Neural cell (in vitro differentiated cells): Measurements from ENCODE around the gene JAG2. TPM values are rescaled to one million over a fixed set of nuclear protein-coding genes. Genes with fewer than 3 reads are reported as not detected.

Source experiments
- H2AFZ ChIP-seq: fragments of 200-600, 300-800 bp; sonication (generic), shearing (Covaris generic); 2 replicates; pipeline ENCODE4 v1.6.0; 2014; ENCODE audit warnings: low read depth, mild to moderate bottlenecking, antibody characterized with exemption, low read length, moderate library complexity
- H3F3A ChIP-seq: fragments of 200-600 bp; shearing (Covaris generic); 2 replicates; pipeline ENCODE4 v1.6.1; 2016; ENCODE audit warnings: mild to moderate bottlenecking, moderate library complexity, mixed read lengths, antibody characterized with exemption, low read length; ENCODE audit not compliant: insufficient read depth, poor library complexity, severe bottlenecking
- H3K27ac ChIP-seq: fragments of 200-600, 300-800 bp; sonication (generic), shearing (Covaris generic); 2 replicates; pipeline ENCODE4 v1.5.1; 2014; ENCODE audit warnings: mild to moderate bottlenecking, low read length, moderate library complexity
- H3K27me3 ChIP-seq: fragments of 300-800, 200-600 bp; sonication (generic), shearing (Covaris generic); 2 replicates; pipeline ENCODE4 v1.6.0; 2014; ENCODE audit warnings: mild to moderate bottlenecking, low read depth, low read length, moderate library complexity; ENCODE audit not compliant: insufficient read depth
- H3K36me3 ChIP-seq: fragments of 300-800, 200-600 bp; sonication (generic), shearing (Covaris generic); 2 replicates; pipeline ENCODE4 v1.5.1; 2014; ENCODE audit warnings: mild to moderate bottlenecking, antibody characterized with exemption, low read length, moderate library complexity; ENCODE audit not compliant: insufficient read depth
- H3K4me2 ChIP-seq: fragments of 300-800, 200-600 bp; sonication (generic), shearing (Covaris generic); 2 replicates; pipeline ENCODE4 v1.6.0; 2014; ENCODE audit warnings: mild to moderate bottlenecking, low read length
- H3K4me3 ChIP-seq: fragments of 300-800, 200-600 bp; sonication (generic), shearing (Covaris generic); 2 replicates; pipeline ENCODE4 v1.5.1; 2014; ENCODE audit warnings: mild to moderate bottlenecking, low read length, moderate library complexity
- H3K79me2 ChIP-seq: fragments of 200-600 bp; shearing (Covaris generic); replicated peaks from 2 replicates; pipeline ENCODE4 v1.6.0; 2014; ENCODE audit warnings: mild to moderate bottlenecking, low read length, moderate library complexity; ENCODE audit not compliant: insufficient read depth
- H3K9ac ChIP-seq: fragments of 300-800, 200-600 bp; sonication (generic), shearing (Covaris generic); 2 replicates; pipeline ENCODE4 v1.6.1; 2016; ENCODE audit warnings: mild to moderate bottlenecking, low read length, mixed read lengths
- H3K9me2 ChIP-seq: fragments of 200-600 bp; shearing (Covaris generic); 2 replicates; pipeline ENCODE4 v1.6.1; 2016; ENCODE audit warnings: mild to moderate bottlenecking, low read length, mixed read lengths; ENCODE audit not compliant: insufficient read depth
- H3K9me3 ChIP-seq: fragments of 200-600, 300-800 bp; sonication (generic), shearing (Covaris generic); 2 replicates; pipeline ENCODE4 v1.6.1; 2016; ENCODE audit warnings: mild to moderate bottlenecking, mixed run types, low read length, moderate library complexity, mixed read lengths
- H4K20me1 ChIP-seq: fragments of 200-600 bp; shearing (Covaris generic); 2 replicates; pipeline ENCODE4 v1.6.1; 2016; ENCODE audit warnings: mild to moderate bottlenecking, mixed run types; ENCODE audit not compliant: insufficient read depth
- EP300 ChIP-seq: fragments of 450-650 bp; conservative IDR thresholded peaks from 2 replicates; pipeline ENCODE4 v1.6.1; 2014; ENCODE audit warnings: antibody characterized with exemption, mild to moderate bottlenecking, moderate library complexity; ENCODE audit not compliant: poor library complexity, severe bottlenecking
- EZH2 ChIP-seq: fragments of 200-600, 300-800 bp; shearing (Covaris generic), sonication (generic); IDR thresholded peaks from 2 replicates; pipeline ENCODE4 v1.6.1; 2014; ENCODE audit warnings: antibody characterized with exemption, low read length, borderline replicate concordance, mild to moderate bottlenecking; ENCODE audit not compliant: insufficient read depth, poor library complexity, severe bottlenecking
- MXI1 ChIP-seq: fragments of 450-650 bp; conservative IDR thresholded peaks from 2 replicates; pipeline ENCODE4 v1.6.1; 2014; ENCODE audit warnings: antibody characterized with exemption, mild to moderate bottlenecking; ENCODE audit not compliant: poor library complexity, severe bottlenecking
- POLR2AphosphoS5 ChIP-seq: IDR thresholded peaks from 2 replicates; pipeline ENCODE4 v1.6.1; 2012
- RAD21 ChIP-seq: fragments of 450-650 bp; conservative IDR thresholded peaks from 2 replicates; pipeline ENCODE4 v1.6.1; 2014; ENCODE audit warnings: antibody characterized with exemption, mild to moderate bottlenecking, moderate library complexity
- SMC3 ChIP-seq: fragments of 450-650 bp; conservative IDR thresholded peaks from 2 replicates; pipeline ENCODE4 v1.6.1; 2014; ENCODE audit warnings: antibody characterized with exemption, mild to moderate bottlenecking, moderate library complexity; ENCODE audit not compliant: poor library complexity
- TAF1 ChIP-seq: IDR thresholded peaks from 2 replicates; pipeline ENCODE4 v1.6.1; 2012; ENCODE audit warnings: low read depth
- polyA plus RNA-seq: library from polyadenylated mRNA; depleted of rRNA; stranded (reverse); fragments of >200 nt; gene quantifications from 2 replicates; pipeline ENCODE4 v1.2.3, GENCODE V29; 2014
- TF ChIP-seq, protein P1 (sequence below): fragments of 450-650 bp; IDR thresholded peaks from 2 replicates; pipeline ENCODE4 v1.5.1; 2014; ENCODE audit warnings: antibody characterized with exemption, mild to moderate bottlenecking, moderate library complexity; ENCODE audit not compliant: poor library complexity, severe bottlenecking
- TF ChIP-seq, protein P2 (sequence below): IDR thresholded peaks from 2 replicates; pipeline ENCODE4 v1.6.1; 2012; ENCODE audit warnings: borderline replicate concordance

The JAG2 gene
- polyA plus RNA-seq, 1 donor from 2014 or later = 20.3 TPM

DNA sequence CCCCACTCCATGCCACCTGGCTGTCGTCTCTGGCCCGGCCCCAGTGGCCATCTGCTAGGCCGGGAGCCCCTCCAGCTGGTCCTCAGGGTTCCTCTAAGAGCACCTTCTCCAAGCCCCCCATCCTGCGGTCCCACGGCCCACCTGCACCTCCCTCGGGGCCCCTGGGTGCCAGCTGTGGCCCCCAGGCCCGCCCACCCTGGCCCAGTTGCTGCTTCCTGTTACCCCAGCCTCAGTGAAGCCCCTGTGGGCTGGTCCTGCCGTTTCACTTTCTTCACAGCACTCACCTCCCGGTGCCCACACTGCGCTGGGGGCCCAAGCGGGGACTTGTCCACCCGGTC lies 40.1 kb upstream of the JAG2 start:
- H4K20me1 ChIP-seq = no peaks in the 10 kb centered on the region
- TF ChIP-seq, protein P1, sequence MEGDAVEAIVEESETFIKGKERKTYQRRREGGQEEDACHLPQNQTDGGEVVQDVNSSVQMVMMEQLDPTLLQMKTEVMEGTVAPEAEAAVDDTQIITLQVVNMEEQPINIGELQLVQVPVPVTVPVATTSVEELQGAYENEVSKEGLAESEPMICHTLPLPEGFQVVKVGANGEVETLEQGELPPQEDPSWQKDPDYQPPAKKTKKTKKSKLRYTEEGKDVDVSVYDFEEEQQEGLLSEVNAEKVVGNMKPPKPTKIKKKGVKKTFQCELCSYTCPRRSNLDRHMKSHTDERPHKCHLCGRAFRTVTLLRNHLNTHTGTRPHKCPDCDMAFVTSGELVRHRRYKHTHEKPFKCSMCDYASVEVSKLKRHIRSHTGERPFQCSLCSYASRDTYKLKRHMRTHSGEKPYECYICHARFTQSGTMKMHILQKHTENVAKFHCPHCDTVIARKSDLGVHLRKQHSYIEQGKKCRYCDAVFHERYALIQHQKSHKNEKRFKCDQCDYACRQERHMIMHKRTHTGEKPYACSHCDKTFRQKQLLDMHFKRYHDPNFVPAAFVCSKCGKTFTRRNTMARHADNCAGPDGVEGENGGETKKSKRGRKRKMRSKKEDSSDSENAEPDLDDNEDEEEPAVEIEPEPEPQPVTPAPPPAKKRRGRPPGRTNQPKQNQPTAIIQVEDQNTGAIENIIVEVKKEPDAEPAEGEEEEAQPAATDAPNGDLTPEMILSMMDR = no peak
- TF ChIP-seq SMC3 = no peak
- TF ChIP-seq RAD21 = no peak
- TF ChIP-seq POLR2AphosphoS5 = no peak
- no peak for TF ChIP-seq EP300
- TF ChIP-seq, protein P2, sequence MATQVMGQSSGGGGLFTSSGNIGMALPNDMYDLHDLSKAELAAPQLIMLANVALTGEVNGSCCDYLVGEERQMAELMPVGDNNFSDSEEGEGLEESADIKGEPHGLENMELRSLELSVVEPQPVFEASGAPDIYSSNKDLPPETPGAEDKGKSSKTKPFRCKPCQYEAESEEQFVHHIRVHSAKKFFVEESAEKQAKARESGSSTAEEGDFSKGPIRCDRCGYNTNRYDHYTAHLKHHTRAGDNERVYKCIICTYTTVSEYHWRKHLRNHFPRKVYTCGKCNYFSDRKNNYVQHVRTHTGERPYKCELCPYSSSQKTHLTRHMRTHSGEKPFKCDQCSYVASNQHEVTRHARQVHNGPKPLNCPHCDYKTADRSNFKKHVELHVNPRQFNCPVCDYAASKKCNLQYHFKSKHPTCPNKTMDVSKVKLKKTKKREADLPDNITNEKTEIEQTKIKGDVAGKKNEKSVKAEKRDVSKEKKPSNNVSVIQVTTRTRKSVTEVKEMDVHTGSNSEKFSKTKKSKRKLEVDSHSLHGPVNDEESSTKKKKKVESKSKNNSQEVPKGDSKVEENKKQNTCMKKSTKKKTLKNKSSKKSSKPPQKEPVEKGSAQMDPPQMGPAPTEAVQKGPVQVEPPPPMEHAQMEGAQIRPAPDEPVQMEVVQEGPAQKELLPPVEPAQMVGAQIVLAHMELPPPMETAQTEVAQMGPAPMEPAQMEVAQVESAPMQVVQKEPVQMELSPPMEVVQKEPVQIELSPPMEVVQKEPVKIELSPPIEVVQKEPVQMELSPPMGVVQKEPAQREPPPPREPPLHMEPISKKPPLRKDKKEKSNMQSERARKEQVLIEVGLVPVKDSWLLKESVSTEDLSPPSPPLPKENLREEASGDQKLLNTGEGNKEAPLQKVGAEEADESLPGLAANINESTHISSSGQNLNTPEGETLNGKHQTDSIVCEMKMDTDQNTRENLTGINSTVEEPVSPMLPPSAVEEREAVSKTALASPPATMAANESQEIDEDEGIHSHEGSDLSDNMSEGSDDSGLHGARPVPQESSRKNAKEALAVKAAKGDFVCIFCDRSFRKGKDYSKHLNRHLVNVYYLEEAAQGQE = no peak
- TF ChIP-seq MXI1 = no peak
- TF ChIP-seq TAF1 = no peak
- no peak for TF ChIP-seq EZH2
- no peak overlapping the region for H3K9ac ChIP-seq
- no peaks in the 10 kb centered on the region for H3K27me3 ChIP-seq
- no peak overlapping the region for H3K27ac ChIP-seq
- H3K9me2 ChIP-seq = no peaks in the 10 kb centered on the region
- H3K9me3 ChIP-seq = no peaks in the 10 kb centered on the region
- no peak overlapping the region for H3K4me3 ChIP-seq
- H3K36me3 ChIP-seq = no peaks in the 10 kb centered on the region
- H3K4me2 ChIP-seq = no peak overlapping the region
- H3F3A ChIP-seq = no peaks in the 10 kb centered on the region
- no peak overlapping the region for H2AFZ ChIP-seq
- no peaks in the 10 kb centered on the region for H3K79me2 ChIP-seq

DNA sequence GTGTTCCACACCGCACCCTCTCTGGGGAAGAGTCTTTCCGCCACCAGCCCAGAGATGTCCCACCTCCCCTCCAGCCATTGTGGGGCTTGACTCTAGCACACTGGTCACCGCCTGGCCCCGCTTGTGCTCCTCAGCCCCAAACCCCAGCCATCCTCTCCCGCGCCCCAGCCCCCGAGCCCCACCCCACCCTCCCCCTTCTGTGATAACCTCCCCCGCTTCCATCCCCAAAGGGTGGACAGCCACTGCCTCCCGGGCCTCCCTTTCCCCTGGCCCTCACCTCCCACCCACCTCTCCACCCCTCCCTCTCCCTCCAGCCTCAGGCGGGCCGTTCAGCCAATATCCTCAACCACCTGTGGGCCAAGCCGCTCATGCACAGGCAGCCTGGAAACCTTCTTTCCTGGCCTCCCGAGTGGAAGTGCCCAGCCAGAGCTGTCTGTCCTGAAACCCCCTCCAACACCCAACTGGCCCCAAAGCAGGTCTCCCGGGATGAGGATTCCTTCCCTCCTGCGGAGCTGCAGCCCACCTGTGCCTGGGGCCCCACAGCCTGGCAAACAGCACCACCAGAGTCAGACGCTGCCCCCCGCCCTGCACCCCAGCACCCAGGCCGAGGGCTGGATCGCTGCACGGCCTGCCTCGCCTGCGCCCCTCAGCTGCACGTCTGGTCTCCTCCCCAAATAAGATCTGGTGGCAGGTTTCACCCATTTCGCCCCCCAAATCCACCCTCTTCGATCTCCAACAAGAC lies 39.6 kb upstream of the JAG2 start:
- no peak overlapping the region for H3K27ac ChIP-seq
- H3K9ac ChIP-seq = no peak overlapping the region
- H3F3A ChIP-seq = no peaks in the 10 kb centered on the region
- H3K9me2 ChIP-seq = no peaks in the 10 kb centered on the region
- no peak overlapping the region for H3K4me3 ChIP-seq
- no peaks in the 10 kb centered on the region for H3K9me3 ChIP-seq
- H3K27me3 ChIP-seq = no peaks in the 10 kb centered on the region
- TF ChIP-seq, protein P2 = no peak
- TF ChIP-seq TAF1 (no peak), RAD21 (no peak), SMC3 (no peak), EP300 (no peak), MXI1 (no peak), EZH2 (no peak), POLR2AphosphoS5 (no peak)
- TF ChIP-seq, protein P1 = no peak
- H4K20me1 ChIP-seq = no peaks in the 10 kb centered on the region
- H3K79me2 ChIP-seq = no peaks in the 10 kb centered on the region
- H3K4me2 ChIP-seq = no peak overlapping the region
- H2AFZ ChIP-seq = no peak overlapping the region
- H3K36me3 ChIP-seq = no peaks in the 10 kb centered on the region
